GM08714 (cell line): ENCODE measurements around the gene PRRT3.

Experiments
- H3K4me3 ChIP-seq: fragments of 200-500 bp; sonication (Bioruptor generic); 2 replicates; pipeline ENCODE4 v1.5.1; 2014; ENCODE audit warnings: mild to moderate bottlenecking, low read length, inconsistent platforms
- ZNF274 ChIP-seq: IDR thresholded peaks from 2 replicates; pipeline ENCODE4 v1.6.1; 2012; ENCODE audit warnings: mild to moderate bottlenecking, low read depth, low read length

Gene PRRT3

GRCh38 chr3:9951962-9952805 lies at the start of gene PRRT3:
PRRT3 (minus strand) TSS chr3:9952408; CDS start chr3:9950115, 2,293 bp downstream.
- no peak for TF ChIP-seq ZNF274
- peak within 1 kb of the TSS; percentile 69 for H3K4me3 ChIP-seq

- H3K4me3 ChIP-seq = no peak overlapping the region
- TF ChIP-seq ZNF274 = no peak
Observed at GRCh38 chr3:10000686-10001085, 48.5 kb upstream of the PRRT3 start.

GRCh38 chr3:9994086-9994844 lies 42.1 kb upstream of the PRRT3 start:
- TF ChIP-seq ZNF274 = no peak
- H3K4me3 ChIP-seq = no peak overlapping the region

- no peak for TF ChIP-seq ZNF274
- H3K4me3 ChIP-seq = peak overlapping the region; percentile 68
Observed at GRCh38 chr3:9986230-9986725, 34.1 kb upstream of the PRRT3 start.

- TF ChIP-seq ZNF274 = no peak
- H3K4me3 ChIP-seq = no peak overlapping the region
Observed at GRCh38 chr3:9980251-9980650, 28.0 kb upstream of the PRRT3 start.

- H3K4me3 ChIP-seq = no peak overlapping the region
- TF ChIP-seq ZNF274 = no peak
Observed at GRCh38 chr3:9978710-9979305, 26.6 kb upstream of the PRRT3 start.

GRCh38 chr3:9976721-9977709 lies 24.8 kb upstream of the PRRT3 start:
- no peak for TF ChIP-seq ZNF274
- H3K4me3 ChIP-seq = no peak overlapping the region

GRCh38 chr3:9970020-9970652 lies 17.9 kb upstream of the PRRT3 start:
- H3K4me3 ChIP-seq = no peak overlapping the region
- TF ChIP-seq ZNF274 = no peak

- no peak overlapping the region for H3K4me3 ChIP-seq
- no peak for TF ChIP-seq ZNF274
Observed at GRCh38 chr3:9969632-9970019, 17.4 kb upstream of the PRRT3 start.

GRCh38 chr3:9966841-9967240 lies 14.6 kb upstream of the PRRT3 start:
- no peak overlapping the region for H3K4me3 ChIP-seq
- TF ChIP-seq ZNF274 = no peak

GRCh38 chr3:9965200-9965875 lies 13.1 kb upstream of the PRRT3 start:
- no peak for TF ChIP-seq ZNF274
- H3K4me3 ChIP-seq = no peak overlapping the region

- no peak for TF ChIP-seq ZNF274
- H3K4me3 ChIP-seq = no peak overlapping the region
Observed at GRCh38 chr3:9957214-9957613, 5.0 kb upstream of the PRRT3 start.
